Kidney (tissue), 14 donors: ENCODE measurements around the gene CCND1. TPM values are rescaled to one million over a fixed set of nuclear protein-coding genes. Genes with fewer than 3 reads are reported as not detected.

Experiments used
- DNase-seq, 5 donors: peaks; one replicate each; pipeline ENCODE4 v3.0.0-alpha.2; 2013 to 2020
- FAIRE-seq: peaks from 2 replicates; lab custom pipeline; 2012; peaks lifted over from hg19 to GRCh38; lab: Jason Lieb, UNC
- H3K27ac ChIP-seq, 2 donors: one replicate each; pipeline ENCODE4 v1.7.0; 2013; ENCODE audit warnings: low read depth in 2 of 2, low read length in 2 of 2, inconsistent platforms in 1 of 2
- H3K27me3 ChIP-seq: one replicate; pipeline ENCODE4 v1.7.1; 2013; ENCODE audit warnings: low read length, inconsistent platforms; ENCODE audit not compliant: control insufficient read depth, insufficient read depth
- H3K36me3 ChIP-seq, 3 donors: one replicate each; pipeline versions ENCODE4 v1.7.0 to v1.7.1; 2013; ENCODE audit warnings: low read length in 3 of 3, control low read depth in 1 of 3, inconsistent platforms in 1 of 3; ENCODE audit not compliant: insufficient read depth in 3 of 3, control insufficient read depth in 2 of 3
- H3K4me1 ChIP-seq, 3 donors: one replicate each; pipeline versions ENCODE4 v1.7.0 to v1.7.1; 2013; ENCODE audit warnings: low read length in 3 of 3, inconsistent platforms in 1 of 3, low read depth in 1 of 3; ENCODE audit not compliant: control insufficient read depth in 2 of 3, insufficient read depth in 2 of 3
- H3K4me3 ChIP-seq, 3 donors: one replicate each; pipeline versions ENCODE4 v1.7.0 to v1.8.1; 2013; ENCODE audit warnings: low read length in 3 of 3, control low read depth in 1 of 3, inconsistent platforms in 1 of 3
- H3K9ac ChIP-seq, 3 donors: one replicate each; pipeline versions ENCODE4 v1.7.0 to v1.7.1; 2013; ENCODE audit warnings: low read length in 3 of 3, control low read depth in 1 of 3, inconsistent platforms in 1 of 3
- H3K9me3 ChIP-seq, 3 donors: one replicate each; pipeline versions ENCODE4 v1.7.0 to v1.7.1; 2013; ENCODE audit warnings: low read length in 3 of 3, control low read depth in 1 of 3, inconsistent platforms in 1 of 3; ENCODE audit not compliant: control insufficient read depth in 2 of 3, insufficient read depth in 1 of 3
- CTCF ChIP-seq: IDR thresholded peaks from 3 replicates; pipeline ENCODE4 v1.5.1; 2012; ENCODE audit warnings: mild to moderate bottlenecking, moderate library complexity, borderline replicate concordance; ENCODE audit not compliant: insufficient read depth; ENCODE audit errors: extremely low read depth
- intact Hi-C: fragments of 100-400 bp; cut with DNase I; formaldehyde crosslinking; loops from one replicate; pipeline ENCODE4 v1.11.1; 2022
- polyA plus RNA-seq: library from polyadenylated mRNA; stranded (reverse); fragments of 350-450 nt; fragmentation: Illumina TruSeq; extraction: RNeasy Lipid Tissue Mini Kit (QIAGEN cat#74804); gene quantifications from one replicate; pipeline ENCODE4 v1.2.3, GENCODE V29; 2014; ENCODE audit warnings: low read depth, low replicate concordance; ENCODE audit not compliant: insufficient read depth
- total RNA-seq: library from RNA; stranded (reverse); fragmentation: NEBNext Ultra II Directional; extraction: Animal tissue kit (Norgen Biotek cat#: 25700); gene quantifications from one replicate; pipeline ENCODE4 v1.2.1, GENCODE V29; 2021
- donor health status: control.
- donor health status: control.
- donor health status: control.
- donor health status: control.
- donor health status: control.
- donor health status: DM: yes; HTN: yes; CAD: no.
- donor health status: Normal renal cell carcinoma (clear cell type).

CCND1 gene
- total and polyA plus RNA-seq, 2 donors from 2014 or later = 37.6 to 142 TPM

GRCh38 chr11:69696749-69697468 is 56.0 kb downstream of the CCND1 start:
- H3K4me3 ChIP-seq = no peak overlapping the region
- peaks cover 4% of the 10 kb centered on the region for H3K27me3 ChIP-seq
- no peak for TF ChIP-seq CTCF
- peaks cover 0 to 3% (median 0%) of the 10 kb centered on the region in 3 donors for H3K4me1 ChIP-seq
- H3K9ac ChIP-seq = no peak overlapping the region
- H3K27ac ChIP-seq = no peak overlapping the region
- FAIRE-seq (no peak), DNase-seq (peak in 3 of 5 donors; percentile 59 to 73 (median 66))
- intact Hi-C loops = loop anchor here (10.0 kb wide), 1 partner anchor 498 kb away; no protein-coding TSS in a partner anchor
- H3K36me3 ChIP-seq = no peaks in the 10 kb centered on the region
- no peaks in the 10 kb centered on the region for H3K9me3 ChIP-seq

GRCh38 chr11:69697469-69697843 is 56.5 kb downstream of the CCND1 start:
- Histone ChIP-seq H3K9me3 (no peaks in the 10 kb centered on the region), H3K4me1 (peaks cover 0 to 3% (median 0%) of the 10 kb centered on the region in 3 donors), H3K36me3 (no peaks in the 10 kb centered on the region), H3K9ac (no peak overlapping the region), H3K27me3 (peaks cover 5% of the 10 kb centered on the region), H3K27ac (no peak overlapping the region), H3K4me3 (no peak overlapping the region)
- DNase-seq (no peak), FAIRE-seq (no peak)
- TF ChIP-seq CTCF = no peak
- intact Hi-C loops = loop anchor here (10.0 kb wide), 1 partner anchor 497 kb away; no protein-coding TSS in a partner anchor

GRCh38 chr11:69697861-69698260 is 56.9 kb downstream of the CCND1 start:
- intact Hi-C loops = loop anchor here (10.0 kb wide), 1 partner anchor 497 kb away; no protein-coding TSS in a partner anchor

More at GRCh38 chr11:69697861-69698260, 56.9 kb downstream of the CCND1 start:
- Histone ChIP-seq H3K9ac (no peak overlapping the region), H3K4me1 (peaks cover 0 to 3% (median 0%) of the 10 kb centered on the region in 3 donors), H3K4me3 (no peak overlapping the region), H3K27me3 (peaks cover 5% of the 10 kb centered on the region), H3K9me3 (no peaks in the 10 kb centered on the region), H3K27ac (no peak overlapping the region), H3K36me3 (no peaks in the 10 kb centered on the region)
- FAIRE-seq (no peak), DNase-seq (no peak)
- no peak for TF ChIP-seq CTCF
